Right atrium auricular region (tissue), 2 donors: ENCODE measurements around the gene MAEL. TPM values are rescaled to one million over a fixed set of nuclear protein-coding genes. Genes with fewer than 3 reads are reported as not detected.
A peak's percentile ranks its signal among the peaks of the same experiment; 100 is the strongest.

Experiments used
- DNase-seq: peaks from one replicate; pipeline ENCODE4 v3.0.0-alpha.2; 2019; ENCODE audit warnings: low spot score
- H3K27ac ChIP-seq, 2 donors: fragments of 200-600 bp; sonication (generic); 1 replicate in 1 of 2; 2 replicates in 1 of 2; pipeline ENCODE4 v1.5.1; 2016 to 2019
- H3K27me3 ChIP-seq, 2 donors: fragments of 200-600 bp; sonication (generic); one replicate each; pipeline versions ENCODE4 v1.5.1 to v1.6.0; 2017 to 2019
- H3K36me3 ChIP-seq: fragments of 200-600 bp; sonication (generic); one replicate; pipeline ENCODE4 v1.5.1; 2016
- H3K4me1 ChIP-seq, 2 donors: fragments of 200-600 bp; sonication (generic); one replicate each; pipeline versions ENCODE4 v1.5.1 to v1.6.0; 2017 to 2019
- H3K4me3 ChIP-seq, 2 donors: fragments of 200-600 bp; sonication (generic); 1 replicate in 1 of 2; 2 replicates in 1 of 2; pipeline ENCODE4 v1.5.1; 2017 to 2019; ENCODE audit warnings: mild to moderate bottlenecking in 1 of 2, moderate library complexity in 1 of 2
- H3K9me3 ChIP-seq, 2 donors: fragments of 200-600 bp; sonication (generic); one replicate each; pipeline ENCODE4 v1.5.1; 2019
- total RNA-seq, 2 donors: library from RNA; depleted of rRNA; stranded (reverse); fragments of >200 nt; gene quantifications; one replicate each; pipeline ENCODE4 v1.1.0, GENCODE V29; 2016
- TF ChIP-seq, protein P1 (sequence below), 2 donors: fragments of 200-600 bp; sonication (generic); IDR thresholded peaks; one replicate each; pipeline ENCODE4 v1.5.1; 2019; ENCODE audit warnings: antibody characterized with exemption in 2 of 2

The MAEL gene
- total RNA-seq, 2 donors from 2014 or later: 6.7 to 8.5 TPM

DNA sequence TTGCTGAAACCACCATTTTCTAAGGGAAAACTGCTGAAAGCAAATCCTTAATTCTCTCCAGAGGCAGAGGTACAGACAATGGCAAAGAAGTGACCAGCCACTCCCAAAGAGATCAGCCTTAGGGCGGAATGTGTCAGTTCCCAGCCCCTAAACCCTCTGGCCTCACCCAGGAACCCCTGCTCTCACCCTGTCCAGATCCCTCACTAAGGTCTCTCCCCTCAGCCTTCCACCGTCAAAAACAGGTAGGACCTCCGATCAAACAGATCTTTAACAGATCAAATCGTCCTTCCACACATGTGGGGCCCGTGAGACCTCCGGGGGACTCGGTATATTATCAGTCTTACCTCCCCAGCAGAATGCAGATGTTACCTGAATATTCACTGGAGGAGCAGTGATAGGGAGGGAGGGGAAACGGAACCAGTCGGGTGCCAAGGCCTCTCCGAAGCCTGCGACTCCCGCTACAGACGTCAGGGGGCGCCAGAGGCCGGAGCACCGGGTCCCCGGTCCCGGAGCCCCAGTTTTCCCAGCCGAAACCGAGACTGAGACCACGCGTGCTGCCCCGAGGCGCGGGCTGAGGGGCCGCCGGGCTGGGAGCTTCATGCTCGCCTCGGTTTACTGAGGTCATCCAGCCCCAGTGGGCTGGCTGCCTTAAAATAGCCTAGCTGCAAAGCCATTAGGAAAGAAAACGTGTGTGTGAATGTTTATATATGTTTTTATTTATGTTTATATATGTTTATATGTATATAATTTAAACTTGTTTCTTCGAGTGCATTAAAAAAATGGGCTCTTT is 77.4 kb downstream of the MAEL start:
- TF ChIP-seq, protein P1, sequence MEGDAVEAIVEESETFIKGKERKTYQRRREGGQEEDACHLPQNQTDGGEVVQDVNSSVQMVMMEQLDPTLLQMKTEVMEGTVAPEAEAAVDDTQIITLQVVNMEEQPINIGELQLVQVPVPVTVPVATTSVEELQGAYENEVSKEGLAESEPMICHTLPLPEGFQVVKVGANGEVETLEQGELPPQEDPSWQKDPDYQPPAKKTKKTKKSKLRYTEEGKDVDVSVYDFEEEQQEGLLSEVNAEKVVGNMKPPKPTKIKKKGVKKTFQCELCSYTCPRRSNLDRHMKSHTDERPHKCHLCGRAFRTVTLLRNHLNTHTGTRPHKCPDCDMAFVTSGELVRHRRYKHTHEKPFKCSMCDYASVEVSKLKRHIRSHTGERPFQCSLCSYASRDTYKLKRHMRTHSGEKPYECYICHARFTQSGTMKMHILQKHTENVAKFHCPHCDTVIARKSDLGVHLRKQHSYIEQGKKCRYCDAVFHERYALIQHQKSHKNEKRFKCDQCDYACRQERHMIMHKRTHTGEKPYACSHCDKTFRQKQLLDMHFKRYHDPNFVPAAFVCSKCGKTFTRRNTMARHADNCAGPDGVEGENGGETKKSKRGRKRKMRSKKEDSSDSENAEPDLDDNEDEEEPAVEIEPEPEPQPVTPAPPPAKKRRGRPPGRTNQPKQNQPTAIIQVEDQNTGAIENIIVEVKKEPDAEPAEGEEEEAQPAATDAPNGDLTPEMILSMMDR (IDR thresholded peaks at IDR 0.05): peak; percentile 94 to 98
- Histone ChIP-seq H3K9me3 (no peaks in the 10 kb centered on the region), H3K36me3 (no peaks in the 10 kb centered on the region), H3K27me3 (no peaks in the 10 kb centered on the region), H3K27ac (no peak overlapping the region), H3K4me1 (no peaks in the 10 kb centered on the region), H3K4me3 (no peak overlapping the region)
- DNase-seq: peak; percentile 71

DNA sequence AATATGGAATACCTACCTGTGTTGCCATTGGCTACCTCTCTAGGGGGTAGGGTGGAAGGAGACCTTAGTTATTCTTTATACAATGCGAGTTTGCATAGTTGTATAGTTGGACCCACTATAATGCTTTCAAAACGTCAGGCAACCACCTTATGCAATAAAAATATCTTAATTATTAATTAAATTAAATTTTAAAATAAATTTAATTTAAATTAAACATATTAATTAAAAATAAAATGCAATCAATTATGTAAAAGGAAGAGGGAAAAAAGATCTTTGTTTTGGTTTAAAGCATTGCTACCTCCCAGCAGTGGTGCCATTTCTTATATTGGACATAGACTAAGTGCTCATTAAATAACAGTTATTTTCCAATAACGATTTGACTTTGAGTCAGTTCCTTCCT is 78.8 kb downstream of the MAEL start:
- TF ChIP-seq, protein P1 (IDR thresholded peaks at IDR 0.05): no peak
- Histone ChIP-seq H3K27me3 (no peaks in the 10 kb centered on the region), H3K36me3 (no peaks in the 10 kb centered on the region), H3K4me3 (no peak overlapping the region), H3K9me3 (no peaks in the 10 kb centered on the region), H3K27ac (no peak overlapping the region), H3K4me1 (no peaks in the 10 kb centered on the region)
- DNase-seq: no peak

DNA sequence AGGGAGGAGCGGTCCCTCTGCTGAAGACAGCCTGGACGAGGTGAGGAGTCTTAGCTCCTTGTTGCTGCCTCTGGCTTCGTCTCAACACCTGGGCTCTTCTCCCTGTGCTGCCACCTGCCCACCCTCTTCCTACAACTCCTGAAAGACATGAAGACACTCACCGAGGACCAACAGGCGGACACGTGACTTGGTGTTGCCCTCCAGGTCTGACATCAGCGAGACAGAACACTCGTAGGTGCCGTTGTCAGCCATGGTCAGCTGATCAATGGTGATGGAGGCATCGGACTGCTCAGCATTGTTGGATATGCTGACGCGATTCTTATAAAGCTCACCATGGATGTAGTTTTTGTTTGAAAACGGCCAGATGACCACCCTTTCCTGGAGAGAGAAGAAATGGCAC is 79.7 kb downstream of the MAEL start:
- Histone ChIP-seq H3K27ac (no peak overlapping the region), H3K36me3 (no peaks in the 10 kb centered on the region), H3K9me3 (no peaks in the 10 kb centered on the region), H3K4me3 (no peak overlapping the region), H3K4me1 (no peaks in the 10 kb centered on the region), H3K27me3 (no peaks in the 10 kb centered on the region)
- TF ChIP-seq, protein P1 (IDR thresholded peaks at IDR 0.05): no peak
- DNase-seq: no peak

DNA sequence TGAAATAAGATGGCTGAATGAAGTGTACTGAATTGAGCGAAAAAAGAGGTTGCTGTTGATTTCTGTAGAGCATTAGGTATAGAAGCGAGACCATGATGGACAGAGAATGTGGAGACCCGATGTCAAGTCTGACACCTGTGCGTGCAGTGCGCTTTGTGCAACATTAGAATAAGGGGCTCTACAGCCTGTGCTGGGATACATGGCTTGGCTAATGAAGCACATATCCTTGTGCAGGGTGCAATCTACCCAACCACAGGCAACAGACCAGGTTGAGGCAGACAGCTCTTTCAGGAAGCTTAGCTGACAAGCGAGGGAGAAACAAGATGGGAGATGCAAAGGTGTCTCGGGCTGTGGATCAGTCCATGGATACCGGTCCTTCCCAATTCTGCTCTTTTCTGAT is 82.2 kb downstream of the MAEL start:
- H3K4me1 ChIP-seq: no peaks in the 10 kb centered on the region
- no peak for DNase-seq
- no peak overlapping the region for H3K4me3 ChIP-seq
- H3K27ac ChIP-seq: no peak overlapping the region
- H3K36me3 ChIP-seq: no peaks in the 10 kb centered on the region
- TF ChIP-seq, protein P1 (IDR thresholded peaks at IDR 0.05): no peak
- H3K27me3 ChIP-seq: no peaks in the 10 kb centered on the region
- H3K9me3 ChIP-seq: no peaks in the 10 kb centered on the region

Other genes starting within 250 kb of the MAEL start
- 10 to 100 TPM; 15.8 to 20.2 TPM for gene POGK, start 149.8 kb upstream of the MAEL start, total RNA-seq
- gene TADA1, start 113.0 kb upstream of the MAEL start, total RNA-seq: 10 to 100 TPM; 10.9 to 11.1 TPM
- gene ILDR2, start 13.7 kb upstream of the MAEL start, total RNA-seq: 10 to 100 TPM in 1 of 2 donors, 1 to 10 TPM in 1; 7.3 to 23.2 TPM
- gene GPA33, start 101.1 kb downstream of the MAEL start, total RNA-seq: 1 to 10 TPM in 1 of 2 donors, not detected in 1; 1.5 TPM
- 100 to 1,000 TPM in 1 of 2 donors, 10 to 100 TPM in 1; 60.2 to 148 TPM for gene STYXL2, start 104.8 kb downstream of the MAEL start, total RNA-seq
- gene POU2F1, start 231.6 kb downstream of the MAEL start, total RNA-seq: 10 to 100 TPM in 1 of 2 donors, 1 to 10 TPM in 1; 7.7 to 10.9 TPM